H1 (cell line): ENCODE measurements around the gene FAM170B.

Source experiments
- ASH2L ChIP-seq: fragments of 200-600, 300-600 bp; sonication (generic); IDR thresholded peaks from one replicate; pipeline ENCODE4 v1.7.1; 2017; ENCODE audit warnings: low read length
- CTCF ChIP-seq, 3 experiments: IDR thresholded peaks; 1 replicate in 2 of 3; 2 replicates in 1 of 3; pipeline versions ENCODE4 v1.5.1 to v1.6.1; 2011; ENCODE audit warnings: low read length in 3 of 3, mild to moderate bottlenecking in 3 of 3, inconsistent platforms in 2 of 3, low read depth in 1 of 3, moderate library complexity in 1 of 3; ENCODE audit not compliant: insufficient read depth in 1 of 3; ENCODE audit errors: control extremely low read depth in 1 of 3
- EP300 ChIP-seq, 2 experiments: IDR thresholded peaks; 1 replicate in 1 of 2; 2 replicates in 1 of 2; pipeline ENCODE4 v1.6.1; 2011 to 2012; ENCODE audit warnings: low read depth in 2 of 2, low read length in 2 of 2, mild to moderate bottlenecking in 2 of 2, borderline replicate concordance in 1 of 2, inconsistent platforms in 1 of 2, moderate library complexity in 1 of 2
- HDAC2 ChIP-seq, 2 experiments: fragments of 300-600 bp in 1 of 2; sonication (generic) in 1 of 2; IDR thresholded peaks; 2 replicates each; pipeline ENCODE4 v1.6.1; 2011 to 2012; ENCODE audit warnings: low read depth in 2 of 2, low read length in 2 of 2, mild to moderate bottlenecking in 2 of 2, moderate library complexity in 2 of 2, borderline replicate concordance in 1 of 2, inconsistent platforms in 1 of 2
- HDAC6 ChIP-seq: IDR thresholded peaks from one replicate; pipeline ENCODE4 v1.7.1; 2012; ENCODE audit warnings: low read depth, mild to moderate bottlenecking, inconsistent platforms, low read length, moderate library complexity
- KDM5A ChIP-seq: fragments of 200-600 bp; IDR thresholded peaks from 2 replicates; pipeline ENCODE4 v1.7.1; 2012; ENCODE audit warnings: mild to moderate bottlenecking, low read length, inconsistent platforms, mixed read lengths
- POLR2A ChIP-seq, 2 experiments: IDR thresholded peaks; 1 replicate in 1 of 2; 2 replicates in 1 of 2; pipeline ENCODE4 v1.6.1; 2011; ENCODE audit warnings: low read depth in 2 of 2, low read length in 2 of 2, mild to moderate bottlenecking in 2 of 2; ENCODE audit errors: control extremely low read depth in 1 of 2
- USF2 ChIP-seq: IDR thresholded peaks from 2 replicates; pipeline ENCODE4 v1.6.1; 2011; ENCODE audit warnings: low read length, improper control_type of control experiment

GRCh38 chr10:49123981-49124950, 9.6 kb downstream of the FAM170B start:
- TF ChIP-seq ASH2L (no peak), KDM5A (no peak), EP300 (IDR thresholded peaks at IDR 0.05; ENCODE audit: borderline replicate concordance in 1 of 2, low read depth in 2 of 2, low read length in 2 of 2) (no peak), CTCF (IDR thresholded peaks at IDR 0.05; ENCODE audit: control extremely low read depth in 1 of 3, insufficient read depth in 1 of 3, low read depth in 1 of 3, low read length in 3 of 3) (no peak), HDAC2 (IDR thresholded peaks at IDR 0.05; ENCODE audit: borderline replicate concordance in 1 of 2, low read depth in 2 of 2, low read length in 2 of 2) (no peak), POLR2A (IDR thresholded peaks at IDR 0.05; ENCODE audit: control extremely low read depth in 1 of 2, low read depth in 2 of 2, low read length in 2 of 2) (no peak), USF2 (no peak), HDAC6 (no peak)
